Breast epithelium (tissue), 3 donors: ENCODE results near the gene CCL19.

Experiments
- POLR2A ChIP-seq: fragments of 450-650 bp; IDR thresholded peaks from one replicate; pipeline ENCODE4 v1.6.1; 2016; ENCODE audit warnings: antibody characterized with exemption, mild to moderate bottlenecking, moderate library complexity
- POLR2AphosphoS5 ChIP-seq, 3 donors: sonication (generic); formaldehyde crosslinking; IDR thresholded peaks; one replicate each; pipeline ENCODE4 v1.6.1; 2017; ENCODE audit warnings: antibody characterized with exemption in 3 of 3
- TF ChIP-seq, protein P1 (sequence below), 3 donors: fragments of 450-650 bp; IDR thresholded peaks; one replicate each; pipeline ENCODE4 v1.5.1; 2016 to 2017; ENCODE audit warnings: antibody characterized with exemption in 3 of 3, mild to moderate bottlenecking in 3 of 3, moderate library complexity in 3 of 3

DNA sequence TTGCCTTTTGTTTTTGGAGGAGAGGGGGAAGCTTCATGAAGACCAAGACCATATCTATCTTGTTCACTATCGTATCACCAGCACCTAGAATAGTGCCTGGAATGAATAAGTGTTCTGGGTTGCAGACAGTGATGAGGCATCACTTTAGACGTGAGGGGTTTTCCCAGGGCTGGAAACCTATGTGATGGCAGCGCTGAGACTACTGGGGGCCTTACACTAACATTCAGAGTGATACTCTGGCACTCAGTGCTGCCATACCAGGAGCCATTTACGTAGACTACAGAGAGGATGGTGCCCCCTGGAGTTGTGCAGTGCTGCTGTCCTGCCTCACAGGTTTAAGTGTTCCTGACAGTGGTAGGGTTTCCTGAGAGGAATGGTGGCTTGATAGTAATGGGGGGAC lies 6.9 kb downstream of the CCL19 start:
- TF ChIP-seq, protein P1, sequence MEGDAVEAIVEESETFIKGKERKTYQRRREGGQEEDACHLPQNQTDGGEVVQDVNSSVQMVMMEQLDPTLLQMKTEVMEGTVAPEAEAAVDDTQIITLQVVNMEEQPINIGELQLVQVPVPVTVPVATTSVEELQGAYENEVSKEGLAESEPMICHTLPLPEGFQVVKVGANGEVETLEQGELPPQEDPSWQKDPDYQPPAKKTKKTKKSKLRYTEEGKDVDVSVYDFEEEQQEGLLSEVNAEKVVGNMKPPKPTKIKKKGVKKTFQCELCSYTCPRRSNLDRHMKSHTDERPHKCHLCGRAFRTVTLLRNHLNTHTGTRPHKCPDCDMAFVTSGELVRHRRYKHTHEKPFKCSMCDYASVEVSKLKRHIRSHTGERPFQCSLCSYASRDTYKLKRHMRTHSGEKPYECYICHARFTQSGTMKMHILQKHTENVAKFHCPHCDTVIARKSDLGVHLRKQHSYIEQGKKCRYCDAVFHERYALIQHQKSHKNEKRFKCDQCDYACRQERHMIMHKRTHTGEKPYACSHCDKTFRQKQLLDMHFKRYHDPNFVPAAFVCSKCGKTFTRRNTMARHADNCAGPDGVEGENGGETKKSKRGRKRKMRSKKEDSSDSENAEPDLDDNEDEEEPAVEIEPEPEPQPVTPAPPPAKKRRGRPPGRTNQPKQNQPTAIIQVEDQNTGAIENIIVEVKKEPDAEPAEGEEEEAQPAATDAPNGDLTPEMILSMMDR (IDR thresholded peaks at IDR 0.05): no peak
- no peak for TF ChIP-seq POLR2A
- no peak for TF ChIP-seq POLR2AphosphoS5 (IDR thresholded peaks at IDR 0.05)
